IPS-NIHi7 (cell line): ENCODE measurements around the gene GABRR2.
"Not testable (repeated sequence)": the region's sequence is repeated elsewhere in the genome, so short reads cannot be mapped to it uniquely, and the experiment has no call there.

Source experiments
- DNase-seq: peaks from one replicate; pipeline ENCODE4 v3.0.0; 2012; ENCODE audit warnings: mixed read lengths; ENCODE audit errors: extremely low spot score

GABRR2 gene

GRCh38 chr6:89324304-89324703, 9.2 kb upstream of the GABRR2 start:
- DNase-seq = no peak

DNA sequence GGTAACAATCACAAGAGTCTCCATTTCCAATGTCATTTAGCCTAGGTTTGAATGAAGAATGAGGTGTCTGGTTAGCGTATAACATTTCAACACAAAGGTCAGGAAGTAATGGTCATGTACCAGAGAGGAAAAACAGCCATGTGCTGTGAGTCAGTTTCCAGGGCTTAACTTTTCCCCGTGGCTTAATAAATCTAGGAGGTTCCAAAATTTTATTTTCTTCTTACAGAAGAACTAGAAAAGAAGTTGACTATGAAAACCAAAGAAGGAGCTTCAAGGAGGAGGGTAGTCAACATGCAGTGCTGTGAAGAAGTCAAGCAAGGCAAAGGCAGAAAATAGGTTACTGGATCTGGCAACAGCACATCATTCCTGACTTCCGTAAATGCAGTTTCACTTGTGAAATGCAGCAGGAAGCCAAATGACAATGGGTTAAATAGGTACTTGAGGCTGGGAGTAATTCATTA, 8.4 kb upstream of the GABRR2 start:
- DNase-seq = no peak

- DNase-seq = no peak
These were observed 6.3 kb upstream of the GABRR2 start for GRCh38 chr6:89321131-89321970.

DNA sequence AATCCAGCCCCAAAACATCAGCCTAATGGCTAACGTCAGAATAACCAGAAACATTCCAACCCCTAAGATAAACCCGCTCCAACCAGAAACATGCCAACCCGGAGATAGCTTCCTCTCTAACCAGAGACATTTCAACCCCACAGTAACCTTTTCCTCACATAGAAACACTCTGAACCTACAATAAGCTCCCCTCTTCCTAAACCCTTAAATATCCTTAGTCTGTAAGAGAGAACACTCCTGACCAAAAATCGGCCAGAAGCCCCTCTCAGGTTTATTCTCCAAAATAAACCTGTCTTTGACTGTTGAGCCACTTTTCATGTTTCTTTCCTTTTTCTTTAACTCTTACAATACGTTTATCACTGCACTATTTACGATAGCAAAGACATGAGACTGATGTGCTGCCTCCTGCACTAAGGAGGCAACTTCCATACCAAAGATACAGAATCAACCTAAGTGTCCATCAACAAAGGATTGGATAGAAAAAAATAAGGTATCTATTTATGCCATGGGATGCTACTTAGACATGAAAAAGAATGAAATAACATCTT, 5.0 kb upstream of the GABRR2 start:
- no peak for DNase-seq

- no peak for DNase-seq
These were observed 2.0 kb upstream of the GABRR2 start for GRCh38 chr6:89317067-89317466.

- DNase-seq = no peak
These were observed 407 bp downstream of the GABRR2 start for GRCh38 chr6:89314692-89315091.

GRCh38 chr6:89313006-89313405, 2.1 kb downstream of the GABRR2 start:
- no peak for DNase-seq

- peak; percentile 82 for DNase-seq
These were observed 3.1 kb downstream of the GABRR2 start for GRCh38 chr6:89311853-89312531.

DNA sequence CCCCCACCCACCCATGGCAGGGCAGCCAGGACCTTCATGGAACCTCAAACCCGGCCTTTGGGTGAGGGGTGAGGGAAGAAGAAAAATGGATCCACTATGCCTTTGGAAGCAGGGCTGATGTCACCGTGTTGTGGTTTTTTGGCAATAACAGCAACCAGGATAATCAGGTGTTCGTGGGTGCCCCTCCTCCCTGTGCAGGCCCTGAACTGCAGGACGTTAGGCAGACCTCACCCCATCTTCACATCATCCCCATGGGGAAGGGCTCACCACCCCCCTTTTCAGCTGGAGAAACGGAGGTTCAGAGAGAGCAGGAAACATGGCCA, 3.6 kb downstream of the GABRR2 start:
- DNase-seq = no peak

GRCh38 chr6:89310929-89311328, 4.2 kb downstream of the GABRR2 start:
- no peak for DNase-seq

DNA sequence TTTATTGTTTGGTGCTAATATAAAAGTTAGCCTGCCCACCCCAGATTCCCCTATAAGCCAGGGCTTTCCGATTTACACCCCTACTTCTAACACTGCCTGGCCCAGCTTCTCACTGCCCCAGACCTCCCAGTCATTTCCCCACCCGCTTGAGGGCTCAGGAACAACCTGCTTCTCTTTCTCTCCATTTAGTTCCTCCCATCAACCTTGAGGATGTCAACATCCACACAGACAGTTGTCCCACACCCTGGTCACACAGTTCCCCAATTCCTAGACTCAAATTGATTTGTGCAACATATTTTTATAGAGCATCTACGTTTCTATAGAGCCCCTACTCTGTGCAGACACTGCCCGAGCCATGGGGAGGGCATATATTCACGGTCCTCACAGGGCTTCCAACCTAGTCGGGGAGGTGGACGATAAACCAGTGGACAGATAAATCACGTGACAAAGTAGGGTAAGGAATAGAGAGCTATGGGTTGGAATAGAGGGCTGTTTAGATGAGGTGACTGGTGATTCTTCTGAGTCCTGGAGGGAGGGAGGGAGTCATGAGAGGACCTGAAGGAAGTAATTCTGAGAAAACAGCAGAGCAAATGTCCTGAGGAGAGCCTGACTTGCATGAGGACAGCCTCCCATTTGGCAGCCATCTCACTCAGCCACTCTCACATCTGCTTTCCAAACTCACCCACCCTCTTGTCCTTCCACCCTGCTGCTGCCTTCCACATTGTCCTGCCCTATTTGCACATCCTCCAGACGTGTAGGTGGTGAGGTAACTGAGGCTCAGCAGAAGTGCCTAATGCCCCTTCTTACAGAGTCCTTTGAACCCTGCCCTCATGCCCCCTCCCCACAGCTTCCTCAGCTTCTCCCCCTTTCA, 6.3 kb downstream of the GABRR2 start:
- no peak for DNase-seq

- DNase-seq = not testable (repeated sequence)
These were observed 10.6 kb downstream of the GABRR2 start for GRCh38 chr6:89304517-89304916.

GRCh38 chr6:89302936-89303335, 12.2 kb downstream of the GABRR2 start:
- no peak for DNase-seq

- no peak for DNase-seq
These were observed 12.8 kb downstream of the GABRR2 start for GRCh38 chr6:89302195-89302770.

DNA sequence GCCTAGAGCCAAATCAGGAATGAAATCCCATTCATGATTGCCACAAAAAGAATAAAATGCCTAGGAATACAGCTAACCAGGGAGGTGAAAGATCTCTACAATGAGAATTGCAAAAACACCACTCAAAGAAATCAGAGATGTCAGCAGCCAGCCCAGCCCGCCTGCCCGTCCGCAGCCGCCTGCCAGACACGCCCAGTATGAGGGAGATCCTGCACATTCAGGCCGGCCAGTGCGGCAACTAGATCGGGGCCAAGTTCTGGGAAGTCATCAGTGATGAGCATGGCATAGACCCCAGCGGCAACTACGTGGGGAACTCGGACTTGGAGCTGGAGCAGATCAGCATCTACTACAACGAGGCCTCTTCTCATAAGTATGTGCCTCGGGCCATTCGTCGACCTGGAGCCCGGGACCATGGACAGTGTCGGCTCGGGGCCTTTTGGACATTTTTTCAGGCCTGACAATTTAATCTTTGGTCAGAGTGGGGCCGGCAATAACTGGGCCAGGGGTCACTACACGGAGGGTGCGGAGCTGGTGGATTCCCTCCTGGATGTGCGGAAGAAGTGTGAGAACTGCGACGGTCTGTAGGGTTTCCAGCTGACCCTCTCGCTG, 13.4 kb downstream of the GABRR2 start:
- DNase-seq = no peak

GRCh38 chr6:89299466-89299850, 15.6 kb downstream of the GABRR2 start:
- peak; percentile 64 for DNase-seq

DNA sequence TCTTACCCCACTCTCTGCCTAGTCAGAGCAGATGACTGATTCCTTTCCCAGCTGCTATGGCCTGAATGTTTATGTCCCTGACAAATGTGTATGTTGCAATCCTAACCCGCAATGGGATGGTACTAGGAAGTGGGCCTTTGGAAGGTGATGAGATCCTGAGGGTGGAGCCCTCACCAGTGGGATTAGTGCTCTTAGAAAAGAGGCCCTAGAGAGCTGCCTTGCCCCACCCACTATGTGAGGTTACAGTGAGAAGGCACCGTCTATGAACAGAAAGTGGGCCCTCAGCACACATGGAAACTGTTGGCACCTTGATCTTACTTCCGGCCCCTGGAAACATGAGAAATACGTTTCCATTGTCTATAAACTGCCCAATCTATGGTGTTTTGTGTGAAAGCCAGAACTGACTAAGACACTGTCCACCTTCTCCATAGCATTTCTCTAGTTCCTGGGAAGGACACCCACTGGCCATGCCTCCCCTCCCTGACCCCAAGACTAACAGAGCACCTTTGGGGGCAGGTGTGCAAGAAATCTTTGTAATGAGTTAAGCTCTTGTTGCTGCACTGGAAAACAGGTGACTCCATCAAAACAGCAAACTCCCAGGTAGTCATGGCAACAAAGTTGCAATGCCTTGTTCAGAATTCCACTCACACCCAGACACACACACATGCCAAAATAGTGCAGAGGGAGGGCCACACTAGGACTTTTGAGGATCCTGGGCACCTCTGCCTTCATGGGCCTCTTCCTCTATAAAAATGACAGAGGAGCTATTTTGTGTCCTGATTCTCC, 16.2 kb downstream of the GABRR2 start:
- no peak for DNase-seq

- no peak for DNase-seq
These were observed 17.3 kb downstream of the GABRR2 start for GRCh38 chr6:89297695-89298351.

DNA sequence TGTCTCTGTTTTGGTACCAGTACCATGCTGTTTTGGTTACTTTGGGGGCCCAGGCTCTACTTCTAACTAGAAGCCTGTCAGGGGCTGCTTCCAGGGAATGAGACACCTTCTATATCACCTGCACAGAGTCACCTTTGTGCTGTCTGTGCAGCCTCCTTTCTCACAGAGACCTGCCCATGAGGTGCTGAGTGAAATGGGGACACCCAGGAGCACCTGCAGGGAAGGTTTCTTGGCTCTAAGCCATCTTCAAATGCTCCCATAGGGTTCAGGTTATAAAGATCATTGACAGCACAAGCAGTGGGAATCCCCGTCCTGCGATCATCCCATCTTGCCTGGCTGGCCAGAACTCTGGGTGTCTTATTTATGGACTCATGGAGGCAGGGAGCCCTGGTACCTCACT, 19.1 kb downstream of the GABRR2 start:
- DNase-seq = no peak

DNA sequence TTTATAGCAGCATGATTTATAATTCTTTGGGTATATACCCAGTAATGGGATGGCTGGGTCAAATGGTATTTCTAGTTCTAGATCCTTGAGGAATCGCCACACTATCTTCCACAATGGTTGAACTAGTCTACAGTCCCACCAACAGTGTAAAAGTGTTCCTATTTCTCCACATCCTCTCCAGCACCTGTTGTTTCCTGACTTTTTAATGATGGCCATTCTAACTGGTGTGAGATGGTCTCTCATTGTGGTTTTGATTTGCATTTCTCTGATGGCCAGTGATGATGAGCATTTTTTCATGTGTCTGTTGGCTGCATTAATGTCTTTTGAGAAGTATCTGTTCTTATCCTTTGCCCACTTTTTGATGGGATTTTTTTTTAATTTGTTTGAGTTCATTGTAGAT, 20.0 kb downstream of the GABRR2 start:
- not testable (repeated sequence) for DNase-seq
